DMS 273 (cell line): ENCODE data around the gene POU6F2.

ENCODE experiments used
- DNase-seq: peaks from one replicate; lab custom pipeline; 2025; ENCODE audit not compliant: unreplicated experiment; lab: John Stamatoyannopoulos, UW

Gene POU6F2

DNA sequence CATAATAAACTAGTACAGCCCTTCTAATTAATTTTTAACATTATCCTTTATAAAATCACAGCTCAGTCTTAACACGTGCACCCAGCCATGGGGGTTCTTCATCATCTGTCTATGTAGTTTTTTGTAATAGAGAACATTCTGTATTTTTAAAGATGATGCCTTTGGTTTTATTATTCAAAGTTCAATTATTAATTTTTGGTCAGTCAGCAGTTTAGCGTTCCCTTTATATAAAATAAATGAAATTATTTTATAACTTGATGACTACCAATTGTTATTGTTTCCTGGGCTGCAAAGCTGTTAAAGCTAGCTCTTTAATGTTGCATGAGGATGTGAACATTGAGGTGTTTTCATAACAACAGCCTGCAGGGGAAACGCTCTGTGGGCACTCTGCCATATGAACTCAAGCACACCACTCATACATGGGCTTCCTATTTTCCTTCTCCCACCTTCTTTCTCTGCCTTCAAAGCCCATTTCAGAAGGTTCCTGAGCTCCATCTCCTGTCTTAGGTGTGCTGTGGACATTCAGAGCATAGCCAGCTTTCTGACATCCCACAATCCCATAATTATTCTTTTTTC is 416.5 kb downstream of the POU6F2 start:
- peak; percentile 35 for DNase-seq

DNA sequence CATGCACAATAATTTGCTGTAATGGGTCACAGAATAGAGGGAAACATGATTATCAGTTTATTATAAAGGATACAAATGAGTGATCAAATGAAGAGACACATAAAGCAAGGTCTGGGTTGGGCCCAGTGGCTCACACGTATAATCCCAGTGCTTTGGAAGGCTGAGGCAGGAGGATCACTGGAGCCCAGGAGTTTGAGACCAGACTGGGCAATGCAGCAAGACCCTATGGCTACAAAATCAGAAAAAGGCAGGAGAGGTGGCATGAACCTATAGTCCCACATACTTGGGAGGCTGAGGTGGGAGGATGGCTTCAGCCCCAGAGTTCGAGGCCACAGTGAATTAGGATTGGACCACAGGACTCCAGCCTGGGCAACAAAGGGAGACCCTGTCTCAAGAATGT is 421.7 kb downstream of the POU6F2 start:
- no peak for DNase-seq

DNA sequence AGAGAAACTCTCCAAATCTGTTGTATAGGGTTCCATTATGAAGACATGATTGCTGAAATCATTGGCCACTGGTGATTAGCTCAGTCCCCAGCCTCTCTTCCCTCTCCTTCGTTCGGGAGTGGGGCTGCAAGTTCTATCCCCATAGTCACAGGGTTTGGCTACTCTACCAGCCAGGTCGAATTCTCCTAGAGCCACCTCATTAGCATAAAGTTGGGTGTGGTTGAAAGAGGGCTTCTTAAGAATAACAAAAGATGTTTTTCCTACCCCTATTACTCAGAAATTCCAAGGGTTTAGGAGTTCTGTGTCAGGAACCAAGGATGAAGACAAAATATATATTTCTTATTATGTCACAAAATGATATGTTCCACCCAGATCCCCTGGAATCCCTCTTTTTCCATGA is 422.3 kb downstream of the POU6F2 start:
- no peak for DNase-seq

DNA sequence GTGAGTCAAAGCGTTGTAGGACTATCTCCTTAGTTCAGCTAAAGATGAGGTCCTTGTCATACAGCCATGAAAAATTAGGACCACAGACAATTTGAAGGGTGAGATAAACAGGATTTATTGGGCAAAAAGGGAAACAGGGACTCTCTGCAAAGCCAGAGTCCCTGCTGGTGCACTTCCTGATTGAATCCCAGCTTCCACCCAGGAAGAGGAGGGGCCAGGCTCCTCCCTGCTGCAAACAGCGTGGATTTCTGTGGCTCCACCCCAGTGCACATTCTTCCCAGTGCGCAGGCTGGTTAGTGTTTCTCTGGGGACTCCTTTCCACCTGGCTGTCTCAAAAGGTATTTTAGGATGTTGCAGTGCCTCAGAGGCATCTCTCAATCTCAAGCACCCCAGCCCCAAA is 423.1 kb downstream of the POU6F2 start:
- no peak for DNase-seq

DNA sequence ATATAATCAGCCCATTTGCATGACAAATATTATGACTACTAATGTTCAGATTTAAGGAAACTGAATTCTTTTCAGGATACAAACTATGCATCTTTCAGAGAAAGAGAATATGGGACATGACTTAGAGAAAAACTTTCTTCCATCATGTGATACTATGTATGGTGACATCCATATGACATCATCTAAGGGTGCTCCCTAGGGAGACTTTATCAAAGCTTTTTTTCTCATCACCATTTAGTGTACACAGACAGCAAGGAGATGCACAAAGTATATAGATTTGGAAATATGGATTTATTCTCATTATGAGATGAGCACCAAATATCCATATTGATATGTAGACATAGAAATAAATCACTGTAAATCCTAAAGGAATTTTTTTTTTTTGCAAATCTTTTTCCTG is 424.3 kb downstream of the POU6F2 start:
- no peak for DNase-seq

DNA sequence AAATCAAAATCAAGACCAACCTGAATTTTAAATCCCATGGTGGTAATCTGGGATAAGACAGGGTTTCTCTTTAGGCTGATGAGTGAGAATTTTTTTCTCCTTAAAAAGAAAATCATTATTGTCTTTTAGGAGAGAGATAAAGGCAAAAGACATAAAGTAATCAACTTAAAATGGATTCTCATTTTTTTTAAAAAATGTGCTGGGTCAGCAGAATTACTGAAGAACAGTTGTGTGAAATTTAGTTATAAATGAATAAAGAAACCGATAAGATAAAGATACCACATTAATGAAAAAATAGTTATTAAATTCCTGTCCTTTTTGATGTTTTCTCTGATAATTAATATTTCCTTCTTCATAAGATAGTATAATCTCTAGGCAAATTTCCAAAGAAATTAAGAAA is 427.2 kb downstream of the POU6F2 start:
- no peak for DNase-seq

DNA sequence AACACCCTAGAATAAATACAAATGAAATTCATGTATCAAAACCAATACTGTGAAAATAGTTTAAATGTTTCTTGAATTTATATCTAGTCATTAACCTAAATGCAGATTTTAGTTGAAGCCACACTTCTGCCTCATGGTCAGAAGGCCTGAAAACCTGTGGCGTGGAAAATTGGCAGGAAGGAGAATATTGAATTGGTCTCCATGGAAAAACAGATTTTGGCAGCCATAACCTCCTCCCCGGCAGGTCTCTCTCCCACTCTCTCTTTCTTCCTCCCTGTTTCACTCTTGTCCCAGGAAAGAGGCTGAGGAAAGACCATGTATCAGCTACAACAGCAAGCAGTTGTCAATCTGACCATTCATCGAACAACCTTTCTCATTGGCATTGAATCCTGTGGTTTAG is 427.9 kb downstream of the POU6F2 start:
- no peak for DNase-seq

DNA sequence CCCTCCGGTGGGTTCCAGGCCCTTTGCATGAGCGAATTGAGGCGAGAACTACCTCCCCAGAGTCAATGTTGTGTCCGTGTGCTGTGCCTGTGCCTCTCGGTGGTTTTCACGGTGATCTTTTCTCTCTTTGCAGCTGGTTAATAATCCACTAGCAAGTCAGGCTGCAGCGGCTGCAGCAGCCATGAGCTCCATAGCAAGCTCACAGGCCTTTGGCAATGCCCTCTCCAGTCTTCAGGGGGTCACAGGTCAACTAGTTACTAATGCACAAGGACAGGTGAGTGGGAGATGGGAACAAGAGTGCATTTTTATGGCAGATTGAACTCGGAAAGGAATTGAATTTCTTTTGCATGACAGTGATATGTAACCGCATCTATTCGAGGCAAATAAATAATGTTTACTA is 428.8 kb downstream of the POU6F2 start:
- no peak for DNase-seq

DNA sequence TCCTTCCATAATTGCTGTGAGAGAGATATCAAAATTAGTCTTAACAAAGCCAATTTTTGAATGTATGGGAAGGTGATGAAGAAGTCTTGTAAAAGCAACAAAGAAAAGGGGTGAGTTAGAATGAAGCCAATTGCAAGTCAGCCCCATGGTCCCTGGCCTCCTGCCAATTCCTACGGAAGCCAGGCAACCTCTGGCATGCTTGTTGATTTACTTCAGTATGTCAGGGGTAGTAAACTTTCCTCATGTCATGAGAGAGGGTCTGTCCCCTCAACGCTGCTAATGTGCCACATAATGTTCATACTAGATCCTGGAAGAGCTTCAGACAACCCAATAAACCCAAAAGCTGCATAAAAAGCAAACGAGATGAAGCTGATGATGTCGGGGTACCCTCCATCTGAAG is 429.4 kb downstream of the POU6F2 start:
- peak; percentile 61 for DNase-seq

DNA sequence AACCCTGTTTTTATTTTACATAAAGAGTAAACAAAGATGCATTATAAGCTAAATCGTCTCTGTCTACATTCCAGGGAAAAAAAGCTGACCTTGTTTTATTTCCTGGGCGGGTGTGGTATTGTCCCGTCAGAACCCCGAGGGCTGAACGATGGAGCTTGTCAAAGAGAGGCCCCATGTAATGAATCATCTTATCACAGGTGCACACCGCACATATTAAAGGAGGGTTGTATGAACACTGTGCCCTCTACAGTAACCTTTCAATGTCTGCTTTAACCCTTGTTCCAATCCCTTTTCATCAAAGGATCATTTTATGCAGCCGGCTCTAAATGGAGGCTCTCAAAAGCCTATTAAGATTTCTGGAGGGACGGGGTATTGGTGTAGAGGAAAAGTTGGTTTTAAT is 430.0 kb downstream of the POU6F2 start:
- DNase-seq: no peak

DNA sequence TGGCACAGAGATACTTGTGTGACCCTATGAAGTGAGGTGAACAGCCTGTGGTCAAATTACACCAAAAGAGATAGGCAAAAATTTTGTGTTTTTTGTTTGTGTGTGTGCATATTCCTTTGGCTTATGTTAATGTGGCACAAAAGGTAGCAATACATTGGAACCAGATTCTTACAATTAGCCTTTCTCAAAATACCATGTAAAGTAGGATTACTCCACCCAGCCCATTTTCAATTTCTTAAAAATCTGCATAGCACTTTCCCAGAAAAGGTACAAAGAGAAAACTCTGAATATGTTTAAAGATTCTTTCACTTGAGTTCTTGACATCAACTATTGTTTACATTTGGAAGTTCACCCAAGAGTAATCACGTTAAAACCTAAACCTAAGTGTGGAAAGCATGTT is 431.2 kb downstream of the POU6F2 start:
- DNase-seq: no peak

DNA sequence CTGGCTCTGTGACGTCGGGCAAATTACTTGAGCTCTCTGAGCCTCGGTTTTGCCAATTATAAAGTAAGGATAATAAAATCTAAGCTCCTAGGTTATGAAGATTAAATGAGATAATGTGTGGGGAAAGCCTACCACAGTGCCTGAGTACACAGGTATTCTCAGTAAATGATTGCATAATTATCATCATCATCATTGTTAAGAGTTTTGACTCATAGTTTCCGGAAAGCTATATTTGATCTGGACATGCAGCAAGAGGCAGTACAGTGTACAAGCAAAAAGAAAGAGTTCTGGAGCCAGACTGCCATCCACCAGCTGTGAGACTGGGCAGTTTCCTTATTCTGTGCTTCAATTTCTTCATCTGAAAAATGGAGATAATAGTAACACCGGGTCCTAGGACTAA is 432.9 kb downstream of the POU6F2 start:
- no peak for DNase-seq

DNA sequence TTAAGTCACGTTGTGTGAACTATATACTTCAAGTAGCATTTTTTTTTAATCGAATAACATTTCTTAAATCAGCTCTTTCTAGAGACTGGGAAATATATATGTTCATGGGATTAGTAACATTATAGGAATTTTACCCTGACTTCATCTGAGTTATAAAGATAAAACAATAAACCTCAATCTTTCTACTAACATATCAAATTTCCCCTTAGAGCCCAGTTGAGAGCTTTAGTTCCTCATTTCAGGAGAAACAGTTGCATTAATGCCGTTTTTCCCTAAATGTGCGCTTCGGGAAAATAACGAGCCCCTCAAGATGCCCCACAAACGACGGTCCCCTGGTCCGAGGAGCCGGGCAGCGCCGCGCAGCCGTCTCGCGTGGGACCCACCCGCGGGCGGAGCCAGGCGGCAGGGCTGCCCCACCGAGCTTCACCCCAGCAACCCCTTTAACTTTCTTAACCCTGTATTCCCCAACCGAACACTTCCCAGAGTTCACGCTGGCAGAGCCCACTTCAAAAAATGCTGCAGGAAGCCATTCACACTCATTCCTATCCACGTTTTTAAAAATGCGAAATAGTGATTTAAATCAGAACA is 436.0 kb downstream of the POU6F2 start:
- DNase-seq: peak; percentile 52

DNA sequence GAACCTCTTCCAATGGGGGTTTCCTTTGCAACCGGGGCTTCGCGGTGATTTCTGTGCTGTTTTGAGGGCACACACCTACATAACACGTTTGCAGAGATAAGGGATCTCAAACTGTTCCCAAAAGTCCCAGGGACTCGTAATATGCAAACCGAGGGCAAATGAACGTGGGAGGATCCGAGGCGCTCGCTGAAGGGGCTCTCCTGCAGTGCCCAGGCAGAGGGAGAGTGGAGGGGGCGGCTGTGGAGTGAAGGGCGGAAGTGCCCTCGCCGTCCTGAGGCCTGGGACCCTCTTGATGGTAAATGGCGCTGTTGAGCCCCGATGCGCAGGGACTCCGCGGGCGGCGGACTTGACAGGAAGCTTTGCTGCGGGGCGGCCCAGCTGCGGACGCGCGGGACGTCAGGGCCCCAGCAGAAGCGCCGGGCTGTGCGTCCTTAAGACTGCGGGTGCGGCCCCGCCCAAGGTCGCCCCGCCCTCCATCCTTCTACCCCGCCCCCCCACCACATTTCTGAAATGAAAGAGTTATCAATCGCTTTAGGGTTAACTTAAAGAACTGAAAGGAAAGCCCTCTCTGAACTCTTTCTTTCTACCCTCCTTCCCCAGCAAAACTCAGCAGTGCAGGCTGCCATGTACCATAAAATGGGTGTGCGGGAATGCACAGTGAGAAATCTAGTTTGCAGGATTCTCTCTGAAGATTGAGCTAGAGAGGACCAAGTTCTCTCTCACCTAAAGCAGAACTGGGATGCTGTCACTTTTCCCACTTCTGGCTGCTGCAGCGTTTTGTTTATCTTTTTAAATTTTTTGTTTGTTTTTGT is 436.7 kb downstream of the POU6F2 start:
- DNase-seq: peak; percentile 92

DNA sequence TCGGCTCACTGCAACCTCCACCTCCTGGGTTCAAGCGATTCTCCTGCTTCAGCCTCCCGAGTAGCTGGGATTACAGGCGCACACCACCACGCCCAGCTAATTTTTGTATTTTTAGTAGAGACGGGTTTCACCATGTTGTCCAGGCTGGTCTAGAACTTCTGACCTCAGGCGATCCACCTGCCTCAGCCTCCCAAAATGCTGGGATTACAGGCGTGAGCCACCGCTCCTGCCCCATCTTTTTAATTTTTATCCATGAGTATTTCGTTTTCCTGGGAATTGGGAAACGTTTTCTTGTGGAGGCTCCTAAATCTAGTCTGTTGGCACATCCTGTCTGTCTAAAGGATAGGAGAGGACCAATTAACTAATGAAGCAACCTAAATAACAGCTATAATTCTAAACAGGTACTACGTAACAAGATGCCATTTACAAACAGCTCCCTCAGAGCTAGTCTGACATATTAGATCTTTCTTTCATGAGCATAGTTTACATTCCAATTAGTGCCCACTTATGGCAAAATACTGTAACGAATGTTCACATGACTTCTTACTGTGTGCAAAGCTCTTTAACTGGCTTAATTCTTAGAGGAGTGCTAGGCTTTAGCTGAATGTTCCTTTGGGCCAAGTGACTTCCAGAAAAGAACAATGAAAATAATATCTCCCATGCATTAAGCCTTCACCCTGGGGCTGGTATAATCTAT is 437.5 kb downstream of the POU6F2 start:
- DNase-seq: no peak

DNA sequence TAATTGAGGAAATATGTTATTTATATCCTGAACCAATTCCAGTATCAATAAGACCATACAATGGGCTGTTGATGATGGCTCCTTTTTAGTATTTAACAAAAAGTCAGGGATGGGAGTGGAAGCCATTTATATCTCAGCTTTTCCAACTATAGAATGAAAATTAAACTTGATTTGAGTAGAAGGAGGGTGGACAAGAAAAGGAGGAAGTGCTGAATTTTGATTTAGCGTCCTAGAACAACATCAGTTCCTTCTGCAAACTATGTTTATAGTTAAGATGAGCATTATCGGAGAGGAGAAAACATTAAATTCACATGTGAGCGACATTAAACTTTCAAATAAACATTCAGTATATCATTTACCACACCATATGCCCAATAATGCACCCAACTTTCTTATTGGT is 439.2 kb downstream of the POU6F2 start:
- no peak for DNase-seq

DNA sequence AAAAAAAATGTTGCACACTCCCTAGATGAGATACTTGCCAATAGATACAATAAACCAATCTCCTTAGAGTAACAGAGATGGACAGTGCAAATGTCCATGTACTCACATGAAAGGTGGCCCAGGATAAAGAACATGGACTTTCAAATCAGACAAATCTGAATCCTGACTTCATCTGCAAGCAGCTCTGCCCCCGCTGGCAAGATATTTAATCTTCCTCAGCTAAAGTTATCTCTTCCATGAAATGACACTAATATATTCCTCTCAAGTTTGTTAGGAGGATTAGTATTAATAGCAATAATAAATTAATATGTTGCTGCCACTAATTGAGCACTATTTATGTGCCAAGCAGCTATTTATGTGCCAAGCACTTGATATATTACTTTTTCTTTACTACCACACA is 439.9 kb downstream of the POU6F2 start:
- peak; percentile 38 for DNase-seq

DNA sequence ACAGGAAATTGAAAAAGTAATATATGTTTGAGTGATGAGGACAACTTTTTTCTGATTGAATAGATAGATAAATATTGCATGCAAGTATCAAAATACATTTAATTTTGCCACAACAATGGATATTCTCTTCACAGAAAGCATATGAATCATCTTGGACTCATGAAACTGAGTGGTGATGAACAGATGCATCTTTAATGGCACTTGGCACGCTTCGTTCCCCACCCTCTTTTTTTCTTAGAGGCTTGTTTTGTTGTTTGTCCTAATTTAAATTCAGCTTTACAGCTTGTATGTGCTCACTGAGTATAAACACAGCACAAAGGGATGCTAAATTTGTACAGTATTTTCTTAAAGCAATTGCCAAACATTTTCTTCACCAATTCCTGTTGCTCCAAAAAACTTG is 443.5 kb downstream of the POU6F2 start:
- DNase-seq: peak; percentile 40

DNA sequence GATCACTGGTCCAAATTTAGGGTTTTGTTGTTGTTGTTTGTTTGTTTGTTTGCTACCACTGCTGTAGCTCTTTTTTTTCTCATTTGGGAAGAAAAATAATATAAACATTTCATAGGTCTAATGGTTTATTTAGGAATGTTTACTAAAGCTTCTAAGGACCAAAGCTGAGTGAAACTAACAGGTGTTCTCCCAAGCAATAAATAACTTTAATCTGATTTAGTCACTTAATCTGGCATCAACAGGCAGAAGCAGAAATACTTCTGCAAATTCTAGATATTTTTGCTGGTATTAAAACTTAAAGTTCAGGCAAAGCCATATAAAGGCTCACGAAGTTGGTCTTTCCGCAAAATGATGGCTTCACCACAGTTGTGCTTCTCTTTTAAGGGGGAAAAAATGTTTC is 444.0 kb downstream of the POU6F2 start:
- DNase-seq: no peak

DNA sequence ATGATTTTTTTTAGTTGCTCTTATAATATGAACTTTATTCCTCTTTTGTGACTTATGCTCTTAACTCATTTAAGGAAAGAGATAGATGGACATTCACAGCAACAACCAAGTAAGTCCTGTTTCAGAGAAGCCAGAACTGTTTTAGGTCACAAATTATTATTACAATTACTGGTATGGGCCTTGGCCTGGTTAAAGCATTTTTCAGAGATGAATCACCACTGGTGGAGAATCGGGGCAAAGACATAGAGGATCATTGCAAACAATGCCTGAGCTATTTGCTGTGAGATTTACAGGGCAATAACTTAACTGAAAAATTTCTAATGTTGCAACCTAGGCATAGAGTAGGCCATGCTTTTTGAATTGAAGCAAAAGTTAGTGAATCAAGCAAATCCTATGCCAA is 450.5 kb downstream of the POU6F2 start:
- DNase-seq: no peak

DNA sequence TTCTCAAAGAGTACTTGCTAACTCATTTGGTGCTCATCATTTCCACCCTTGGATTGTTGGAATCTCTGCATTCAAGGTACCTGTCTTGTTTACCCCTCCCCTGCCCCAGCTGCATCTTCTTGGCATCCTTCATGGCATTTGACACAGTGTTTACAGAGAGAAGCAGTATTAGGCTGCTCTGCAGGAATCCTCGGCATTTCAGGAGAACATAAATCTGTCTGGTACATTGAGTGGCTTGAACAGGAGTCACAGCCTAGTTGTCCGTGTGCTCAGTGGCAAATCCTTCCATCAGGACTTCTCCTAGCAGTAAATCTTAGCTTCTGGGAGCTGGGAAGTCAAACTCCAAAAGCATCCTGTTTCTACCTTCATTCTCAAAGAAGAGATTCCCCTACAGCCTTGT is 451.7 kb downstream of the POU6F2 start:
- no peak for DNase-seq

DNA sequence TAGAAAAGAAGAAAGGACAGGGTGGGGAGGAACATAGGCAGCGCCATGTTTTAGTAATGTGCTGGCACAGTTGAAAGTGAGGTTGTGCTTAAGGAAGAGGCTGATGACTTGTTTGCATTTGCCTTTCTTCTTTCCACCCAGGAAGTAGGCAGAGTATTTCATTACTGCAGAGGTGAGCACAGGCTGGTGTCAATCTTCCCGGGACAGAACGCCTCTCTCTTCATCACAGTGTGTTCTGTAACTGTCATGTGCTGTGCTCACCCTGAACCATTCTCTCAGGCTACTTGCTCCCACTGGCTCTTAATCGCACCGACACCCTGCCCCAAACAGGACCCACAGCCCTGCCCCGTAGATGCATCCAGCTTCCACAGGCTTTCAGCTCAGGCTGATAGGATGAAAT is 452.7 kb downstream of the POU6F2 start:
- no peak for DNase-seq
